HEK293 (cell line): ENCODE data around the gene ZNF140.

Experiments
- KLF7 ChIP-seq: fragments of 450-650 bp; formaldehyde crosslinking; IDR thresholded peaks from 2 replicates; pipeline ENCODE4 v1.5.1; 2016; ENCODE audit warnings: missing biosample characterization, missing genetic modification characterization, borderline replicate concordance
- TF ChIP-seq, protein P1 (sequence below): sonication (generic); formaldehyde crosslinking; IDR thresholded peaks from 2 replicates; pipeline ENCODE4 v1.8.1; 2022; ENCODE audit warnings: mild to moderate bottlenecking, moderate library complexity, missing genetic modification reagents

DNA sequence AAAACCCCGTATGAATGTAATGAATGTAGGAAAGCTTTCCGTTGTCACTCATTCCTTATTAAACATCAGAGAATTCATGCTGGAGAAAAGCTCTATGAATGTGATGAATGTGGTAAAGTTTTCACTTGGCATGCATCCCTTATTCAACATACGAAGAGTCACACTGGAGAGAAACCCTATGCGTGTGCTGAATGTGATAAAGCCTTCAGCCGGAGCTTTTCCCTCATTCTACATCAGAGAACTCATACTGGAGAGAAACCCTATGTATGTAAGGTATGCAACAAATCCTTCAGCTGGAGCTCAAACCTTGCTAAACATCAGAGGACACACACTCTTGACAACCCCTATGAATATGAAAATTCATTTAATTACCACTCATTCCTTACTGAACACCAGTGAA, 25.5 kb downstream of the ZNF140 start:
- TF ChIP-seq, protein P1, sequence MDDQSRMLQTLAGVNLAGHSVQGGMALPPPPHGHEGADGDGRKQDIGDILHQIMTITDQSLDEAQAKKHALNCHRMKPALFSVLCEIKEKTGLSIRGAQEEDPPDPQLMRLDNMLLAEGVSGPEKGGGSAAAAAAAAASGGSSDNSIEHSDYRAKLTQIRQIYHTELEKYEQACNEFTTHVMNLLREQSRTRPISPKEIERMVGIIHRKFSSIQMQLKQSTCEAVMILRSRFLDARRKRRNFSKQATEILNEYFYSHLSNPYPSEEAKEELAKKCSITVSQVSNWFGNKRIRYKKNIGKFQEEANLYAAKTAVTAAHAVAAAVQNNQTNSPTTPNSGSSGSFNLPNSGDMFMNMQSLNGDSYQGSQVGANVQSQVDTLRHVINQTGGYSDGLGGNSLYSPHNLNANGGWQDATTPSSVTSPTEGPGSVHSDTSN (CRISPR knock-in tag) = no peak
- TF ChIP-seq KLF7 (tag by site-specific recombination) = no peak
